OCI-LY1 (cell line): Measurements from ENCODE around the gene CRABP1.

ENCODE experiments used
- H2AFZ ChIP-seq: fragments of 200-600 bp; sonication (generic), shearing (Covaris generic); 2 replicates; pipeline ENCODE4 v1.6.0; 2014; ENCODE audit warnings: antibody characterized with exemption, mild to moderate bottlenecking, low read length
- H3F3A ChIP-seq: fragments of 200-600 bp; sonication (generic), shearing (Covaris generic); 2 replicates; pipeline ENCODE4 v1.6.0; 2014; ENCODE audit warnings: mild to moderate bottlenecking, antibody characterized with exemption, low read length, moderate library complexity; ENCODE audit not compliant: insufficient read depth
- H3K27ac ChIP-seq: fragments of 200-600 bp; sonication (generic); 2 replicates; pipeline ENCODE4 v1.5.1; 2014; ENCODE audit warnings: low read length, mixed run types, mild to moderate bottlenecking, low read depth; ENCODE audit not compliant: poor library complexity, severe bottlenecking
- H3K27me3 ChIP-seq: fragments of 200-600 bp; sonication (generic); 2 replicates; pipeline ENCODE4 v1.6.0; 2014; ENCODE audit warnings: antibody characterized with exemption, mild to moderate bottlenecking, low read length, moderate library complexity; ENCODE audit not compliant: insufficient read depth
- H3K36me3 ChIP-seq: fragments of 200-600 bp; sonication (generic); 2 replicates; pipeline ENCODE4 v1.6.1; 2014; ENCODE audit warnings: mild to moderate bottlenecking, antibody characterized with exemption, low read length, moderate library complexity, mixed read lengths; ENCODE audit not compliant: insufficient read depth
- H3K4me1 ChIP-seq: fragments of 200-600 bp; sonication (generic); 2 replicates; pipeline ENCODE4 v1.5.1; 2014; ENCODE audit warnings: mild to moderate bottlenecking, low read length, moderate library complexity; ENCODE audit not compliant: insufficient read depth, severe bottlenecking
- H3K4me2 ChIP-seq: fragments of 200-600 bp; sonication (generic), shearing (Covaris generic); 2 replicates; pipeline ENCODE4 v1.6.1; 2014; ENCODE audit warnings: low read length
- H3K4me3 ChIP-seq: fragments of 200-600 bp; sonication (generic); 2 replicates; pipeline ENCODE4 v1.5.1; 2014; ENCODE audit warnings: low read length, low read depth, mild to moderate bottlenecking, mixed read lengths; ENCODE audit not compliant: poor library complexity, severe bottlenecking
- H3K79me2 ChIP-seq: fragments of 200-600 bp; shearing (Covaris generic); 2 replicates; pipeline ENCODE4 v1.6.1; 2016; ENCODE audit warnings: mixed run types, low read length, mixed read lengths; ENCODE audit not compliant: insufficient read depth
- H3K9ac ChIP-seq: fragments of 200-600 bp; sonication (generic), shearing (Covaris generic); 2 replicates; pipeline ENCODE4 v1.6.1; 2014; ENCODE audit warnings: mild to moderate bottlenecking, low read length, mixed read lengths
- H3K9me2 ChIP-seq: fragments of 200-600 bp; sonication (generic), shearing (Covaris generic); 2 replicates; pipeline ENCODE4 v1.6.1; 2014; ENCODE audit warnings: low read depth, mild to moderate bottlenecking, low read length, mixed read lengths
- H3K9me3 ChIP-seq: fragments of 200-600 bp; shearing (Covaris generic); 2 replicates; pipeline ENCODE4 v1.6.1; 2014; ENCODE audit warnings: low read length, mixed read lengths
- H4K20me1 ChIP-seq: fragments of 200-600 bp; sonication (generic), shearing (Covaris generic); 2 replicates; pipeline ENCODE4 v1.6.0; 2016; ENCODE audit warnings: mild to moderate bottlenecking, low read length; ENCODE audit not compliant: insufficient read depth
- EZH2 ChIP-seq: fragments of 200-600 bp; sonication (generic), shearing (Covaris generic); IDR thresholded peaks from 2 replicates; pipeline ENCODE4 v1.8.0; 2017; ENCODE audit warnings: borderline replicate concordance, mixed run types, mild to moderate bottlenecking, antibody characterized with exemption, low read length, moderate library complexity, mixed read lengths
- TF ChIP-seq, protein P1 (sequence below): fragments of 200-600 bp; sonication (generic), shearing (Covaris generic); IDR thresholded peaks from 2 replicates; pipeline ENCODE4 v1.5.1; 2017; ENCODE audit warnings: mild to moderate bottlenecking, antibody characterized with exemption, low read length, moderate library complexity, mixed read lengths

The CRABP1 gene

DNA sequence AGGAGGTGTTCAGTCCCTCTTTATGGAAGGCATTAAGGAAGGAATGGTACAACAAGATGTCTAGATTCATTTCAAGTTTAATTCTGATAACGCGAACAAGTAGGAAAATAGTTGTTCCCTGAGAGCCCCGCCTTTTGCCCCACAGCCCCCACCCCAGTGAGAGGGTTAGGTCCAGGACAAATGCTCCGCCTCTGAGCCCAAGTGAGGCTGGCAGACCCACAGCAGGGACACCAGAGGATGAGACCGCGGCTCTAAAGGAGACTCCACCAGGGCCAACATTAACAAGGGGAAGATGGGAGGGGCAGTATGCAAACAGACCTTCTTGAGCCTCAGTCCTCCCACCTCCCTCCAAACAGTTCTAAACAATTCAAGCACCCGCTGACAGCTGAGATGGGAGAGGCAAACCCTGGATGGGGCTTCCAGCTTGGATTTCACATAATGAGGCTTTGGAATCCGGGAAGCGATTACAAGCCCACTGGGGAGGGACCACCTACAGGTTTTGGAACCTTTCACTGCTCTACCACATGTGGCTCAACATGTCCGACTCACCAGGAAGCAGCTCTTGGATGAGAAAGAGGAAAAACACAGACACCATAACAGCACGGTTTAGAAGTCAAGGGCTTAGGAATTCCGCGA, 54.9 kb downstream of the CRABP1 start:
- TF ChIP-seq, protein P1, sequence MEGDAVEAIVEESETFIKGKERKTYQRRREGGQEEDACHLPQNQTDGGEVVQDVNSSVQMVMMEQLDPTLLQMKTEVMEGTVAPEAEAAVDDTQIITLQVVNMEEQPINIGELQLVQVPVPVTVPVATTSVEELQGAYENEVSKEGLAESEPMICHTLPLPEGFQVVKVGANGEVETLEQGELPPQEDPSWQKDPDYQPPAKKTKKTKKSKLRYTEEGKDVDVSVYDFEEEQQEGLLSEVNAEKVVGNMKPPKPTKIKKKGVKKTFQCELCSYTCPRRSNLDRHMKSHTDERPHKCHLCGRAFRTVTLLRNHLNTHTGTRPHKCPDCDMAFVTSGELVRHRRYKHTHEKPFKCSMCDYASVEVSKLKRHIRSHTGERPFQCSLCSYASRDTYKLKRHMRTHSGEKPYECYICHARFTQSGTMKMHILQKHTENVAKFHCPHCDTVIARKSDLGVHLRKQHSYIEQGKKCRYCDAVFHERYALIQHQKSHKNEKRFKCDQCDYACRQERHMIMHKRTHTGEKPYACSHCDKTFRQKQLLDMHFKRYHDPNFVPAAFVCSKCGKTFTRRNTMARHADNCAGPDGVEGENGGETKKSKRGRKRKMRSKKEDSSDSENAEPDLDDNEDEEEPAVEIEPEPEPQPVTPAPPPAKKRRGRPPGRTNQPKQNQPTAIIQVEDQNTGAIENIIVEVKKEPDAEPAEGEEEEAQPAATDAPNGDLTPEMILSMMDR, result no peak
- TF ChIP-seq EZH2, result no peak

DNA sequence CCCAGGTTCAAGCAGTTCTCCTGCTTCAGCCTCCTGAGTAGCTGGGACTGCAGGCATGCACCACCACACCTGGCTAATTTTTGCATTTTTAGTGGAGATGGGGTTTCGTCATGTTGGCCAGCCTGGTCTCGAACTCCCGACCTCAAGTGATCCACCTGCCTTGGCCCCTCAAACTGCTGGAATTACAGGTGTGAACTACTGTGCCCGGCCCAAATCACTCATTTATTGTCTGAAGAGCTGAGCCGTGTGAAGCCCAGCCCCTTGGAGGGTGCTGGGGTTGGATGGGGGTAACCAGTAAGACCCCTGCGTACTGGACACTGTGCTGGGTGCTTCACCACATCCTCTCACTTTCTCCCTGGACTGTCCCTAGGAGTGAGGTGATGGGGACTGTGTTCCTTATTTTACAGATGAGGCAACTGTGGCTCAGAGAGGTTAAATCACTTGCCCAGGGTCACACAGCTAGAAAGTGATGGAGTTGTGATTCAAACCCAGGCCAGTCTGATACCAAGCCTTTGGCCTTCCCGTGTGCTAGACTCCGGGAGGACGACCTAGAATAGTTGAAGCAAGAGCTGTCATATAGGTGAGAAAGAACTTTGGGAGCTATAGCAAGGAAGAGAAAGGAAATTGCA, 56.1 kb downstream of the CRABP1 start:
- no peak for TF ChIP-seq EZH2
- TF ChIP-seq, protein P1, result no peak
- H3K9me2 ChIP-seq, result no peaks in the 10 kb centered on the region
- H3K4me2 ChIP-seq, result no peak overlapping the region
- H2AFZ ChIP-seq, result no peak overlapping the region
- H4K20me1 ChIP-seq, result no peaks in the 10 kb centered on the region
- no peaks in the 10 kb centered on the region for H3K79me2 ChIP-seq
- no peaks in the 10 kb centered on the region for H3K4me1 ChIP-seq
- H3K4me3 ChIP-seq, result no peak overlapping the region
- H3K9me3 ChIP-seq, result no peaks in the 10 kb centered on the region
- H3K9ac ChIP-seq, result no peak overlapping the region
- no peaks in the 10 kb centered on the region for H3F3A ChIP-seq
- no peaks in the 10 kb centered on the region for H3K36me3 ChIP-seq
- no peaks in the 10 kb centered on the region for H3K27me3 ChIP-seq
- H3K27ac ChIP-seq, result no peak overlapping the region

More for the DNA sequence above, 54.9 kb downstream of the CRABP1 start:
- Histone ChIP-seq H3K9ac (no peak overlapping the region), H3K27me3 (no peaks in the 10 kb centered on the region; the same call in 1 of the 2 replicates), H2AFZ (no peak overlapping the region), H3K4me2 (no peak overlapping the region), H3K79me2 (no peaks in the 10 kb centered on the region), H3K4me1 (no peaks in the 10 kb centered on the region), H3K4me3 (no peak overlapping the region), H3K36me3 (no peaks in the 10 kb centered on the region), H3F3A (no peaks in the 10 kb centered on the region), H4K20me1 (no peaks in the 10 kb centered on the region), H3K9me2 (no peaks in the 10 kb centered on the region), H3K9me3 (no peaks in the 10 kb centered on the region), H3K27ac (no peak overlapping the region)

DNA sequence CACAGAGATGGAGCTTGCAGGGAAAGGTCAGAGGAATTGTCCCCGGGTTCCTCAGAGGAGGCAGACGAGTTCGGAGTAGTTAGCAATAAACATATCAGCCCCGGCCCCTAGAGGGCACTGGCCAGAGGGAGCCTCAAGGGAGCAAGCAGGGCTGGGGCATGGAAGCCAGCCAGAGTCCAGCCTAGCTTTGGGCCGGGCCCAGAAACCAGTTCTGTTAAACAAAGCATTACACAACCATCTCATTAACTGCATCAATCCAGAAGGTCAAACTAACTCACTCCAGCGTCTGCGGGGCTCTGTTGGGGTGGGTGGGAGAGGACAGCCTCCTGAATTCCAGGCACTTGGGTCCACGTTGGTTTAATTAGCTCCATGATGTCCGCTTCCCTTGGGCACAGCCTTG, 56.8 kb downstream of the CRABP1 start:
- no peak overlapping the region for H3K4me3 ChIP-seq
- TF ChIP-seq, protein P1, result peak; percentile 52
- TF ChIP-seq EZH2, result no peak
- H3K9me3 ChIP-seq, result no peaks in the 10 kb centered on the region
- H3K9ac ChIP-seq, result no peak overlapping the region
- H3K9me2 ChIP-seq, result no peaks in the 10 kb centered on the region
- no peak overlapping the region for H3K4me2 ChIP-seq
- H3K36me3 ChIP-seq, result no peaks in the 10 kb centered on the region
- H3F3A ChIP-seq, result no peaks in the 10 kb centered on the region
- H3K4me1 ChIP-seq, result no peaks in the 10 kb centered on the region
- H3K79me2 ChIP-seq, result no peaks in the 10 kb centered on the region
- H2AFZ ChIP-seq, result no peak overlapping the region
- no peak overlapping the region for H3K27ac ChIP-seq
- H3K27me3 ChIP-seq, result 0 out of 2 replicates have a peak, but pooled peaks cover 6% of the 10 kb centered on the region
- no peaks in the 10 kb centered on the region for H4K20me1 ChIP-seq
